Stimulated activated CD4-positive, alpha-beta T cell treated with anti-CD3 and anti-CD28 coated beads, Interleukin-4, amount 100 ng/mL, for 48 hours (primary cell): ENCODE data around the gene ZNF816.
"Not testable (repeated sequence)": the region's sequence is repeated elsewhere in the genome, so short reads cannot be mapped to it uniquely, and the experiment has no call there.

Source experiments
- DNase-seq, 2 donors: peaks; one replicate each; pipeline ENCODE4 v3.0.0-alpha.2; 2020; ENCODE audit warnings: low read depth in 2 of 2

ZNF816 gene

GRCh38 chr19:52924641-52925040, 38.0 kb downstream of the ZNF816 start:
- not testable (repeated sequence) for DNase-seq

GRCh38 chr19:52923778-52924593, 38.7 kb downstream of the ZNF816 start:
- no peak for DNase-seq

- DNase-seq: peak; percentile 73 to 82
Measured at GRCh38 chr19:52922841-52923777, 39.6 kb downstream of the ZNF816 start, which contains the start of gene ZNF888. Gene ZNF888 (minus strand): TSS chr19:52923428. CDS start chr19:52917873, 5,555 bp downstream.

- DNase-seq: no peak
Measured at GRCh38 chr19:52917531-52917930, 45.1 kb downstream of the ZNF816 start.

- DNase-seq: no peak
Measured at GRCh38 chr19:52910648-52911047, 52.0 kb downstream of the ZNF816 start.

- DNase-seq: not testable (repeated sequence)
Measured at GRCh38 chr19:52904052-52904780, 58.5 kb downstream of the ZNF816 start.

- no peak for DNase-seq
Measured at GRCh38 chr19:52901842-52902241, 60.8 kb downstream of the ZNF816 start.
